HEK293 (cell line): ENCODE data around the gene PRKAG3.
"Not testable (repeated sequence)": the region's sequence is repeated elsewhere in the genome, so short reads cannot be mapped to it uniquely, and the experiment has no call there.

Experiments used
- CTCF ChIA-PET: fragments of 350-600 bp; formaldehyde crosslinking; extraction: SDS; loops from one replicate; lab custom pipeline; 2021; ENCODE audit warnings: antibody characterized with exemption; lab: Yijun Ruan, JAX
- POLR2A ChIA-PET: fragments of 300-600 bp; formaldehyde crosslinking; extraction: SDS; loops from one replicate; lab custom pipeline; 2020; ENCODE audit warnings: antibody characterized with exemption, inconsistent platforms; lab: Yijun Ruan, JAX
- H3K27ac ChIP-seq: fragments of 200-500 bp; sonication (Bioruptor generic); 2 replicates; pipeline ENCODE4 v1.5.1; 2014; ENCODE audit warnings: low read depth, low read length, control low read depth, inconsistent platforms; ENCODE audit errors: extremely low read depth
- H3K36me3 ChIP-seq, 2 experiments: fragments of 200-500 bp in 1 of 2; sonication (Bioruptor generic) in 1 of 2; 1 replicate in 1 of 2; 2 replicates in 1 of 2; pipeline ENCODE4 v1.5.1; 2014 to 2017; ENCODE audit warnings: inconsistent platforms in 2 of 2, low read length in 2 of 2; ENCODE audit not compliant: control insufficient read depth in 2 of 2, insufficient read depth in 1 of 2
- H3K4me1 ChIP-seq: fragments of 200-500 bp; sonication (Bioruptor generic); 2 replicates; pipeline ENCODE4 v1.5.1; 2014; ENCODE audit warnings: mild to moderate bottlenecking, low read length, inconsistent platforms; ENCODE audit not compliant: control insufficient read depth, insufficient read depth
- H3K4me3 ChIP-seq: 2 replicates; pipeline ENCODE4 v1.5.1; 2011; ENCODE audit warnings: low read depth, mild to moderate bottlenecking, control low read depth, low read length, moderate library complexity
- H3K9me3 ChIP-seq: fragments of 200-500 bp; sonication (Bioruptor generic); 2 replicates; pipeline ENCODE4 v1.5.1; 2014; ENCODE audit warnings: low read depth, low read length, inconsistent platforms; ENCODE audit not compliant: control insufficient read depth, insufficient read depth
- HOXD13 ChIP-seq: sonication (generic); formaldehyde crosslinking; IDR thresholded peaks from 2 replicates; pipeline ENCODE4 v1.8.0; 2022; ENCODE audit warnings: missing genetic modification reagents, borderline replicate concordance
- KLF8 ChIP-seq: fragments of 450-650 bp; formaldehyde crosslinking; IDR thresholded peaks from 2 replicates; pipeline ENCODE4 v1.5.1; 2016; ENCODE audit warnings: missing biosample characterization, missing genetic modification characterization
- ZBTB48 ChIP-seq: fragments of 450-650 bp; formaldehyde crosslinking; IDR thresholded peaks from 2 replicates; pipeline ENCODE4 v1.5.1; 2016; ENCODE audit warnings: missing biosample characterization, missing genetic modification characterization
- ZBTB6 ChIP-seq: fragments of 450-650 bp; formaldehyde crosslinking; IDR thresholded peaks from 2 replicates; pipeline ENCODE4 v1.5.1; 2017; ENCODE audit warnings: missing biosample characterization, missing genetic modification characterization
- ZFP69B ChIP-seq: fragments of 450-650 bp; formaldehyde crosslinking; IDR thresholded peaks from 2 replicates; pipeline ENCODE4 v1.5.1; 2016; ENCODE audit warnings: missing biosample characterization, missing genetic modification characterization
- ZNF2 ChIP-seq: fragments of 450-650 bp; formaldehyde crosslinking; IDR thresholded peaks from 2 replicates; pipeline ENCODE4 v1.5.1; 2016; ENCODE audit warnings: missing biosample characterization, missing genetic modification characterization
- ZNF211 ChIP-seq: fragments of 450-650 bp; formaldehyde crosslinking; IDR thresholded peaks from 2 replicates; pipeline ENCODE4 v1.5.1; 2016; ENCODE audit warnings: low read depth, missing biosample characterization, missing genetic modification characterization
- ZNF37A ChIP-seq: fragments of 450-650 bp; IDR thresholded peaks from 2 replicates; pipeline ENCODE4 v1.5.1; 2018; ENCODE audit warnings: missing biosample characterization, missing genetic modification characterization
- ZNF433 ChIP-seq: fragments of 450-650 bp; formaldehyde crosslinking; IDR thresholded peaks from 2 replicates; pipeline ENCODE4 v1.5.1; 2016; ENCODE audit warnings: missing biosample characterization, missing genetic modification characterization, low read depth
- ZNF549 ChIP-seq: fragments of 450-650 bp; IDR thresholded peaks from 2 replicates; pipeline ENCODE4 v1.5.1; 2018; ENCODE audit warnings: missing biosample characterization, missing genetic modification characterization, mild to moderate bottlenecking, inconsistent platforms, moderate library complexity
- ZNF585B ChIP-seq: fragments of 450-650 bp; formaldehyde crosslinking; IDR thresholded peaks from 2 replicates; pipeline ENCODE4 v1.5.1; 2016; ENCODE audit warnings: missing biosample characterization, missing genetic modification characterization
- ZNF623 ChIP-seq: fragments of 450-650 bp; formaldehyde crosslinking; IDR thresholded peaks from 2 replicates; pipeline ENCODE4 v1.5.1; 2016; ENCODE audit warnings: missing biosample characterization, missing genetic modification characterization
- ZNF707 ChIP-seq: fragments of 450-650 bp; formaldehyde crosslinking; IDR thresholded peaks from 2 replicates; pipeline ENCODE4 v1.5.1; 2016; ENCODE audit warnings: missing biosample characterization, missing genetic modification characterization
- ZNF785 ChIP-seq: fragments of 450-650 bp; formaldehyde crosslinking; IDR thresholded peaks from 2 replicates; pipeline ENCODE4 v1.5.1; 2016; ENCODE audit warnings: missing biosample characterization, missing genetic modification characterization
- ZNF830 ChIP-seq: fragments of 450-650 bp; IDR thresholded peaks from 2 replicates; pipeline ENCODE4 v1.5.0; 2018; ENCODE audit warnings: missing biosample characterization, missing genetic modification characterization, low read depth, mild to moderate bottlenecking, moderate library complexity
- ZNF843 ChIP-seq: fragments of 450-650 bp; formaldehyde crosslinking; IDR thresholded peaks from 2 replicates; pipeline ENCODE4 v1.5.1; 2016; ENCODE audit warnings: missing biosample characterization, missing genetic modification characterization
- ZSCAN16 ChIP-seq: fragments of 450-650 bp; formaldehyde crosslinking; IDR thresholded peaks from 2 replicates; pipeline ENCODE4 v1.5.1; 2016; ENCODE audit warnings: missing biosample characterization, missing genetic modification characterization
- TF ChIP-seq, protein P1 (sequence below): fragments of 450-650 bp; formaldehyde crosslinking; optimal IDR thresholded peaks from 2 replicates; pipeline ENCODE3; 2016; ENCODE audit warnings: missing biosample characterization, mild to moderate bottlenecking, missing genetic modification characterization
- TF ChIP-seq, protein P2 (sequence below): fragments of 450-650 bp; formaldehyde crosslinking; IDR thresholded peaks from 2 replicates; pipeline ENCODE4 v1.5.1; 2016; ENCODE audit warnings: missing biosample characterization, missing genetic modification characterization
- TF ChIP-seq, protein P3 (sequence below): fragments of 450-650 bp; formaldehyde crosslinking; IDR thresholded peaks from 2 replicates; pipeline ENCODE4 v1.5.1; 2016; ENCODE audit warnings: missing biosample characterization, missing genetic modification characterization

Gene PRKAG3

DNA sequence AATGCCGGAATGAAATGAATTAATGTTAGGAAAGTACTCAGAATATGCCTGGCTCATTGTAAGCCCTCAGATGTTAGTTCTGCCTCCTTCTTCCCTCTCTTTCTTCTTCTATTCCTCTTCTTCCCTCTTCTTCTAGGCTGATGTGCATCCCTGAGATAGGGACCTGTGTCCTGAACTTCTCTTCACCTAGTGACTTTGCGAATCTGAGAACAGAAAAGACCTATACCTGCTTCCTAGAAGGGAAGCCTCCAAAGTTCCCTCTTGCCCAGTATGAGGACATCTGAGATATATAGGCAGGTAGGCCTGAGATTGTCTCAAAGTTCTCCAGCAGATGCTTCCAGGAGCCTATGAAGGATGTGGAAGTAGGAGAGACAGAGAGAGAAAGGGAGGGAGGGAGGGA is 57.7 kb downstream of the PRKAG3 start:
- TF ChIP-seq ZNF623 (tag by site-specific recombination) (no peak), ZNF37A (tag by site-specific recombination) (no peak), ZFP69B (tag by site-specific recombination) (no peak), ZNF785 (tag by site-specific recombination) (no peak), ZBTB48 (tag by site-specific recombination) (no peak), HOXD13 (CRISPR knock-in tag) (no peak), ZNF843 (tag by site-specific recombination) (no peak), ZNF707 (tag by site-specific recombination) (no peak), ZNF433 (tag by site-specific recombination) (no peak), ZBTB6 (tag by site-specific recombination) (no peak), ZNF211 (tag by site-specific recombination) (no peak), ZNF585B (no peak), ZSCAN16 (tag by site-specific recombination) (no peak), ZNF2 (tag by site-specific recombination) (no peak), ZNF549 (tag by site-specific recombination) (no peak), ZNF830 (no peak), KLF8 (tag by site-specific recombination) (no peak)
- TF ChIP-seq, protein P1, sequence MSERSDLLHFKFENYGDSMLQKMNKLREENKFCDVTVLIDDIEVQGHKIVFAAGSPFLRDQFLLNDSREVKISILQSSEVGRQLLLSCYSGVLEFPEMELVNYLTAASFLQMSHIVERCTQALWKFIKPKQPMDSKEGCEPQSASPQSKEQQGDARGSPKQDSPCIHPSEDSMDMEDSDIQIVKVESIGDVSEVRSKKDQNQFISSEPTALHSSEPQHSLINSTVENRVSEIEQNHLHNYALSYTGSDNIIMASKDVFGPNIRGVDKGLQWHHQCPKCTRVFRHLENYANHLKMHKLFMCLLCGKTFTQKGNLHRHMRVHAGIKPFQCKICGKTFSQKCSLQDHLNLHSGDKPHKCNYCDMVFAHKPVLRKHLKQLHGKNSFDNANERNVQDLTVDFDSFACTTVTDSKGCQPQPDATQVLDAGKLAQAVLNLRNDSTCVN = no peak
- TF ChIP-seq, protein P2, sequence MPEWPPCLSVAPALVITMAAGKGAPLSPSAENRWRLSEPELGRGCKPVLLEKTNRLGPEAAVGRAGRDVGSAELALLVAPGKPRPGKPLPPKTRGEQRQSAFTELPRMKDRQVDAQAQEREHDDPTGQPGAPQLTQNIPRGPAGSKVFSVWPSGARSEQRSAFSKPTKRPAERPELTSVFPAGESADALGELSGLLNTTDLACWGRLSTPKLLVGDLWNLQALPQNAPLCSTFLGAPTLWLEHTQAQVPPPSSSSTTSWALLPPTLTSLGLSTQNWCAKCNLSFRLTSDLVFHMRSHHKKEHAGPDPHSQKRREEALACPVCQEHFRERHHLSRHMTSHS (tag by site-specific recombination) = no peak
- TF ChIP-seq, protein P3, sequence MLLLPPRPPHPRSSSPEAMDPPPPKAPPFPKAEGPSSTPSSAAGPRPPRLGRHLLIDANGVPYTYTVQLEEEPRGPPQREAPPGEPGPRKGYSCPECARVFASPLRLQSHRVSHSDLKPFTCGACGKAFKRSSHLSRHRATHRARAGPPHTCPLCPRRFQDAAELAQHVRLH (tag by site-specific recombination) = no peak
- TF ChIP-seq, all 188 proteins: peak for 0

DNA sequence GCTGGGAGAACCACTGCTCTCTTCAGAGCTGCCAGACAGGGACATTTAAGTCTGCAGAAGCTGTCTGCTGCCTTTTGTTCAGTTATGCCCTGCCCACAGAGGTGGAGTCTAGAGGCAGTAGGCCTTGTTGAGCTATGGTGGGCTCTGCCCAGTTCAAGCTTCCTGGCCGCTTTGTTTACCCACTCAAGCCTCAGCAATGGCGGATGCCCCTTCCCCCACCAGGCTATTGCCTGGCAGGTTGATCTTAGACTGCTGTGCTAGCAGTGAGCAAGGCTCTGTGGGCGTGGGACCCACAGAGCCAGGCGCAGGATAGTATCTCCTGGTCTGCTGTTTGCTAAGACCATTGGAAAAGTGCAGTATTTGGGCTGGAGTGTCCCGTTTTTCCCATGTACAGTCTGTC is 58.8 kb downstream of the PRKAG3 start:
- H3K27ac ChIP-seq, H3K4me1 ChIP-seq, H3K4me3 ChIP-seq, CTCF ChIA-PET, H3K36me3 ChIP-seq, H3K9me3 ChIP-seq, POLR2A ChIA-PET: not testable (repeated sequence)

More for the DNA sequence above, 57.7 kb downstream of the PRKAG3 start:
- POLR2A ChIA-PET = no interaction called here
- H3K36me3 ChIP-seq = no peaks in the 10 kb centered on the region
- H3K27ac ChIP-seq = no peak overlapping the region
- CTCF ChIA-PET = interaction anchor here (0.5 kb wide), 1 partner anchor 206 kb away, joined by 3 read pairs; no protein-coding TSS in a partner anchor
- no peaks in the 10 kb centered on the region for H3K4me1 ChIP-seq
- no peak overlapping the region for H3K4me3 ChIP-seq
- no peaks in the 10 kb centered on the region for H3K9me3 ChIP-seq
